Dendritic cell treated with granulocyte-macrophage colony-stimulating factor and Interleukin-4, amounts not matched to agents 40 ng/mL and 50 ng/mL, for 4 days (primary cell): ENCODE data around the gene THBS4.
A peak's percentile ranks its signal among the peaks of the same experiment; 100 is the strongest.
"Not testable (repeated sequence)": the region's sequence is repeated elsewhere in the genome, so short reads cannot be mapped to it uniquely, and the experiment has no call there.

Experiments used
- H3K27ac Mint-ChIP-seq: one replicate; pipeline ENCODE4 v1.8.0; 2022; ENCODE audit warnings: mild to moderate bottlenecking, mixed read lengths
- H3K27me3 Mint-ChIP-seq: one replicate; pipeline ENCODE4 v1.8.0; 2022; ENCODE audit warnings: mild to moderate bottlenecking, mixed read lengths
- H3K36me3 Mint-ChIP-seq: one replicate; pipeline ENCODE4 v1.8.0; 2022; ENCODE audit warnings: low read depth, mixed read lengths
- H3K4me1 Mint-ChIP-seq: one replicate; pipeline ENCODE4 v1.8.0; 2022; ENCODE audit warnings: low read depth, mixed read lengths
- H3K4me3 Mint-ChIP-seq: one replicate; pipeline ENCODE4 v1.8.0; 2022; ENCODE audit warnings: mild to moderate bottlenecking, moderate library complexity, mixed read lengths
- H3K9me3 Mint-ChIP-seq: one replicate; pipeline ENCODE4 v1.8.0; 2022; ENCODE audit warnings: mixed read lengths
- intact Hi-C: fragments of 100-400 bp; cut with micrococcal nuclease; formaldehyde crosslinking; loops from one replicate; pipeline ENCODE4 v1.15.0; 2022

Gene THBS4

DNA sequence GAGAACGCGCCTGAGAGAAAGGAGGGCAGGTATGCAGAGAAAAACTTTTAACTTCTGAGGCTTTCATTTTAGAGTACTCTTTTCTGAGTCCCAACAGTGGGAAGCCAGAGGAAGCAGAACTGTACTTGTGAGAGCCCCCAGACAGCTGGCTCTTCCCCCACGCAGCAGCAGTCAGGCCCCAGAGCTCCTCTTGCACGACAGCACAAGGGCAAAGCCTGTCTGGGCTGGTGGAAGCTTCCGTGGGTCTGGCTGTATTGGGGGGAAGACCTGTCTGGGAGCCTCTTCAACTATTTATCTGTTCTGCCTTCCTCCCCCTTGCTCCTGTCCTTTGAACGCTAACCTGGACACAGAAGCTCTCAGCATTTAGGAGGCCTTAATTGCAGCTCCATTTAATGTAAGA is 68.2 kb downstream of the THBS4 start:
- peak overlapping the region; percentile 64 for H3K27ac Mint-ChIP-seq

DNA sequence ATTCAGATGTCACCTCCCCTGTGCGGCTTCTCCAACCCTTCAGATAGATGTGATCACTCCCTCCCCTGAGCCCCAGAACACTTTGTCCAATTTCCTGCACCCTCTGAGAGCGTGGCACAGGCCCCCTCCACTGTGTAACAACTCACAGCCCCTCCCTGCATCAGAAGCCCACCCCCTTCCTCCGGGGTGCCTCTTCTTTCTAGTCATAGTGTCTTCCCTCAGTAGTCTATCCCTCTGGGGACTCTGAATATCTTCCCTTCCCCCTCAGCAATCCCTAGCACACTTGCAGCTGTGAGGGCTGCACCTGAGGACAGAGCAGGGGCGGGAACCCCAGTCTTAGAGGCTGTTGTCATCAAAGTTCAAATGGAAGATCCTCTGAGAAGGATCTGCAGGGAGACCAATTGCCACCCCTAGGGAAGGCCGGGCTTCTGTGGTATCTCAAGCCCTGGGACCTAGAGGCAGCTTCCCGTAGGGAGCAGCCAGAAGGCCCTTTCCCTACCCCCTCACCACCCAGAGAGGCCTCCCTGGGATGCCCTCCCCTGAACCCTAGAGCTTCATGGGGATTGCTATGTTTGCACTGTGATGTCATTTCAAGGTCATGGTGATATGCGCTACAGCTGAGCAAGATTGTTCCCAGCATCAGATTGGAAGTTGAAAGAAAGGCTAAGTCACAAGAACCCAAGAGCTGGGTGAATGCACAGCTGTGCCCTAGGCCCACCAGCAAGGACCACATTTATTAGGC is 70.7 kb downstream of the THBS4 start:
- Mint-ChIP-seq H3K36me3 (no peaks in the 10 kb centered on the region), H3K4me1 (peaks cover 63% of the 10 kb centered on the region), H3K27me3 (peaks cover 4% of the 10 kb centered on the region), H3K27ac (peak overlapping the region; percentile 44), H3K4me3 (no peak overlapping the region), H3K9me3 (peaks cover 11% of the 10 kb centered on the region)
- intact Hi-C loops, result no loop called here

More for the DNA sequence above, 68.2 kb downstream of the THBS4 start:
- H3K27me3 Mint-ChIP-seq, result peaks cover 3% of the 10 kb centered on the region
- no peaks in the 10 kb centered on the region for H3K36me3 Mint-ChIP-seq
- intact Hi-C loops, result no loop called here
- H3K4me3 Mint-ChIP-seq, result no peak overlapping the region
- H3K9me3 Mint-ChIP-seq, result peaks cover 11% of the 10 kb centered on the region
- peaks cover 42% of the 10 kb centered on the region for H3K4me1 Mint-ChIP-seq

- Mint-ChIP-seq H3K4me3 (no peak overlapping the region), H3K27ac (peak overlapping the region; percentile 44), H3K4me1 (peaks cover 68% of the 10 kb centered on the region), H3K36me3 (no peaks in the 10 kb centered on the region), H3K9me3 (peaks cover 11% of the 10 kb centered on the region), H3K27me3 (peaks cover 1% of the 10 kb centered on the region)
- intact Hi-C loops, result no loop called here
Observed at GRCh38 chr5:80106916-80107315, 71.8 kb downstream of the THBS4 start.

DNA sequence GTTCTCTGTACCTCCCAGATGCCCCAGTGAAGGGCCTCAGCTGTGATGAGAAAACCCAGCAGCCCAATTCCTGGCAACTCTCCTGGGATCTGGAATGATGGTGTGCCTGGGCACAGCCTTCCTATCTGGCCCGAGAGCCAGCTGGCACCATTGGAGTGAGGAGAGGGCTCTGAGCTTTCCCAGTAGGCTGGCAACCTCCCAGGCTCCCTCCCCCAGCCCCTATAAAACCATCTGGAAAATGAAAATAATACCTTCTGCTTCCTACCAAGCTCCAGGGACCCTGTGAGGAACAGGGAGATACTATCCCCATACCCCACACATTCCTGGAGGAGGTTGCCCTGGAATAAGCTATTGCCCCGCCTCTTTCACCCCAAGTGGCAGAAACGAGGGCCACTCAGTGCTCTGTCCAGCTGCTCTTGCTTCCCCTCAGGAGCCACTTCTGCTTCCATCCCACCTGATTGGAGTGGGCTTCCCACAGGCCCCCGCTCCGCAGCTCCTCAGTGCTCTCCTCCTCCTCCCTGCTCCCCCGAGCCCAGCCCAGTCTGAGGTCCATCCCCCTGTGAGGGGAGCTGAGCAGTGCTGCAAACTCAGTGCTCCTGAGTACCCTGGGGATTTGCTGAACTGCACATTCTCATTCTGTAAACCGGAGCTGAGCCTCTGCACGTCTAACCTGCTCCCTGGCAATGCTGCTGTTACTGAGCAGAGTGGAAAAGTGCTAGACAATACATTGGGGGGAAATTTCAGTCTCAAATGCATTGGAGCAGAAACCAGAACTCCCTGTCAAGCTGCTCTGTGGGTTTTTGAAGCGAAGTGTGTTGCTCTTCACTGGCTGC is 74.7 kb downstream of the THBS4 start:
- Mint-ChIP-seq H3K27ac (peak overlapping the region; percentile 62), H3K27me3 (peaks cover 1% of the 10 kb centered on the region)

GRCh38 chr5:80111376-80111990 is 76.3 kb downstream of the THBS4 start:
- intact Hi-C loops, H3K4me3 Mint-ChIP-seq, H3K27ac Mint-ChIP-seq, H3K27me3 Mint-ChIP-seq: not testable (repeated sequence)
- peaks cover 27% of the 10 kb centered on the region for H3K9me3 Mint-ChIP-seq
- H3K36me3 Mint-ChIP-seq, result peaks cover 23% of the 10 kb centered on the region
- H3K4me1 Mint-ChIP-seq, result peaks cover 54% of the 10 kb centered on the region

More for the DNA sequence above, 74.7 kb downstream of the THBS4 start:
- Mint-ChIP-seq H3K36me3 (peaks cover 19% of the 10 kb centered on the region), H3K4me1 (peaks cover 58% of the 10 kb centered on the region), H3K9me3 (peaks cover 30% of the 10 kb centered on the region), H3K4me3 (no peak overlapping the region)
- intact Hi-C loops, result no loop called here

- Mint-ChIP-seq H3K4me3 (no peak overlapping the region), H3K9me3 (peaks cover 29% of the 10 kb centered on the region), H3K4me1 (peaks cover 32% of the 10 kb centered on the region), H3K27me3 (peaks cover 1% of the 10 kb centered on the region), H3K36me3 (peaks cover 29% of the 10 kb centered on the region), H3K27ac (peak overlapping the region; percentile 64)
- intact Hi-C loops, result no loop called here
Observed at GRCh38 chr5:80114860-80115259, 79.7 kb downstream of the THBS4 start.

DNA sequence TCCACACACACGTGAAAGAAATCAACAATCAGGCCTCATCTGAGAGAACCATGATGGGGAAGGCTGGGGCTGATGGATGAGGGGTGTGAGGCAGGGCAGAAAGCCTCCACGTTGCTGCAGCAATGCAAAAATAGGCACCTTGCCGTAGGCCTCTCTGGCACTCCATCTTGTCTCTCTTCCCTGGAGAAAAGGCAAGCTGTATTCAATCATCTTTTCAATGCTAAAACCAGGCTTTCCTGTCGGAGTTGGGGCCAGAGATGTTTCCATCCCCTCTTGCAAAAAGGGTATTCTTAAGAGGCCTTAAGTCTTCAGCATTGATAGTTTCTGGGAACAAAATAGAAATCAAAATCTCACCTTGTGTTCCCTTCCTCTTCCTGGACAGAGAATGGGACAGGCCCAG is 80.9 kb downstream of the THBS4 start:
- intact Hi-C loops, result no loop called here
- Mint-ChIP-seq H3K4me3 (no peak overlapping the region), H3K4me1 (peaks cover 21% of the 10 kb centered on the region), H3K27me3 (no peaks in the 10 kb centered on the region), H3K27ac (peak overlapping the region; percentile 62), H3K9me3 (peaks cover 29% of the 10 kb centered on the region), H3K36me3 (peaks cover 29% of the 10 kb centered on the region)

DNA sequence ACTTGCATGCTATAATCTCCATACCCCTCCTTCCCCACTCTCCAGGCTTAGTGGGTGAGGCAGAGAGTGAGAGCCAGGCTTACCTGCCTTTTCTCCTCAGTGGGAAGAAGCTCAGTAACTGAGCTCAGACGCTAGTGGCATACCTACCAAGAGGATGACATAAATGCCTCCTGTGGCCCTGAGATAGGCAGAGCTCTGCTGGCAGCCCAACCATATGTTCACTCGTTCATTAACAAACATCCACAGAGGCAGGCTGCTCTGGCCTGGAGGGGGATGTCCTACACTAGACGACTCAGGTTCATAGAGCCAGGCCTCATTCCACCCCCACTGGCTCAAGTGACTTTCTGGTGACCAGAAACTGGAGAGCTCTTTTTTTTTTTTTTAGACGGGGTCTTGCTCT is 81.3 kb downstream of the THBS4 start:
- no peak overlapping the region for H3K4me3 Mint-ChIP-seq
- H3K9me3 Mint-ChIP-seq, result peaks cover 29% of the 10 kb centered on the region
- peak overlapping the region; percentile 62 for H3K27ac Mint-ChIP-seq
- peaks cover 29% of the 10 kb centered on the region for H3K36me3 Mint-ChIP-seq
- intact Hi-C loops, result no loop called here
- H3K27me3 Mint-ChIP-seq, result no peaks in the 10 kb centered on the region
- H3K4me1 Mint-ChIP-seq, result peaks cover 16% of the 10 kb centered on the region

- Mint-ChIP-seq H3K4me3 (no peak overlapping the region), H3K27me3 (no peaks in the 10 kb centered on the region), H3K9me3 (peaks cover 29% of the 10 kb centered on the region), H3K4me1 (peaks cover 25% of the 10 kb centered on the region), H3K27ac (no peak overlapping the region), H3K36me3 (peaks cover 29% of the 10 kb centered on the region)
- intact Hi-C loops, result no loop called here
Observed at GRCh38 chr5:80117446-80117845, 82.3 kb downstream of the THBS4 start.

- Mint-ChIP-seq H3K27ac (no peak overlapping the region), H3K4me1 (peaks cover 35% of the 10 kb centered on the region), H3K36me3 (peaks cover 14% of the 10 kb centered on the region), H3K9me3 (peaks cover 14% of the 10 kb centered on the region), H3K4me3 (no peak overlapping the region), H3K27me3 (no peaks in the 10 kb centered on the region)
- intact Hi-C loops, result no loop called here
Observed at GRCh38 chr5:80119372-80119771, 84.2 kb downstream of the THBS4 start.

DNA sequence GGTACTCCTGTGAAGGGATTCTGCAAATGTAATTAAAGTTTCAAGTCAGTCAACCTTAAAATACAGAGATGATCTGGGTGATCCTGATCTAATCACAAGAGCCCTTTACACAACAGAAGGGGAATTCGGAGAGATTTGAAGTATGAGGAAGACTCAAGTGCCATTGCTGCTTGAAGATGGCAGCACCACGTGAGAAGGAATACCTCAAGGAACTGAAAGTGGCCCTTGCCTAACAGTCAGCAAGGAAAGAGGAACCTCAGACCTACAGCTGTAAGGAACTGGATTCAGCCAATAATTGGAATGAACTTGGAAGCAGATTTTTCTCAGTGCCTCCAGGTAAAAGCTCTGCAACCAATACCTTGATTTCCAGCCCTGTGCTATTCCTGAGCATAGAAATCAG is 87.4 kb downstream of the THBS4 start:
- no peak overlapping the region for H3K4me3 Mint-ChIP-seq
- H3K4me1 Mint-ChIP-seq, result peaks cover 53% of the 10 kb centered on the region
- intact Hi-C loops, result loop anchor here (1.0 kb wide), 1 partner anchor 134 kb away; the partner anchor contains the start of gene SERINC5
- peaks cover 4% of the 10 kb centered on the region for H3K36me3 Mint-ChIP-seq
- peaks cover 6% of the 10 kb centered on the region for H3K9me3 Mint-ChIP-seq
- H3K27me3 Mint-ChIP-seq, result no peaks in the 10 kb centered on the region
- peak overlapping the region; percentile 100 for H3K27ac Mint-ChIP-seq

- Mint-ChIP-seq H3K9me3 (no peaks in the 10 kb centered on the region), H3K27me3 (no peaks in the 10 kb centered on the region), H3K36me3 (no peaks in the 10 kb centered on the region), H3K4me1 (peaks cover 67% of the 10 kb centered on the region), H3K27ac (peak overlapping the region; percentile 100), H3K4me3 (peak overlapping the region; percentile 34)
- intact Hi-C loops, result loop anchor here (2.0 kb wide), 1 partner anchor 122 kb away; no protein-coding TSS in a partner anchor
Observed at GRCh38 chr5:80124121-80124918, 89.2 kb downstream of the THBS4 start.
